Measurements from ENCODE around the gene STON2. TPM values are rescaled to one million over a fixed set of nuclear protein-coding genes. Genes with fewer than 3 reads are reported as not detected.

The STON2 gene
- polyA plus RNA-seq, 1 donor, result 62.3 TPM

GRCh38 chr14:81427348-81428058, 27.4 kb upstream of the STON2 start:
- DNase-seq, result no peak

GRCh38 chr14:81423504-81423903, 23.4 kb upstream of the STON2 start:
- no peak for DNase-seq

GRCh38 chr14:81418057-81418790, 18.1 kb upstream of the STON2 start:
- no peak for DNase-seq

- DNase-seq, result no peak
These were observed 16.9 kb upstream of the STON2 start for GRCh38 chr14:81416981-81417380.

GRCh38 chr14:81416194-81416952, 16.2 kb upstream of the STON2 start:
- DNase-seq, result no peak

GRCh38 chr14:81415781-81416180, 15.7 kb upstream of the STON2 start:
- DNase-seq, result no peak

GRCh38 chr14:81414123-81414522, 14.0 kb upstream of the STON2 start:
- DNase-seq, result no peak

- no peak for DNase-seq
These were observed 12.7 kb upstream of the STON2 start for GRCh38 chr14:81412779-81413178.

- DNase-seq, result no peak
These were observed 8.5 kb upstream of the STON2 start for GRCh38 chr14:81408595-81408994.

- no peak for DNase-seq
These were observed 6.7 kb upstream of the STON2 start for GRCh38 chr14:81406863-81407262.

GRCh38 chr14:81402123-81402495, 2.0 kb upstream of the STON2 start:
- no peak for DNase-seq

- no peak for DNase-seq
These were observed 1.4 kb upstream of the STON2 start for GRCh38 chr14:81401420-81402122.

- DNase-seq, result no peak
These were observed 728 bp upstream of the STON2 start for GRCh38 chr14:81400852-81401251.

GRCh38 chr14:81398196-81398891, 1.8 kb downstream of the STON2 start:
- no peak for DNase-seq

GRCh38 chr14:81396113-81396512, 4.0 kb downstream of the STON2 start:
- no peak for DNase-seq

GRCh38 chr14:81394739-81395138, 5.4 kb downstream of the STON2 start:
- no peak for DNase-seq

GRCh38 chr14:81392976-81393643, 7.0 kb downstream of the STON2 start:
- no peak for DNase-seq

GRCh38 chr14:81392052-81392451, 8.1 kb downstream of the STON2 start:
- DNase-seq, result no peak

- DNase-seq, result no peak
These were observed 9.4 kb downstream of the STON2 start for GRCh38 chr14:81390696-81391095.

GRCh38 chr14:81388336-81388735, 11.8 kb downstream of the STON2 start:
- peak; percentile 42 for DNase-seq

- DNase-seq, result no peak
These were observed 13.8 kb downstream of the STON2 start for GRCh38 chr14:81386290-81386745.
